Measurements from ENCODE around the gene RMND1. TPM values are rescaled to one million over a fixed set of nuclear protein-coding genes. Genes with fewer than 3 reads are reported as not detected.
A peak's percentile ranks its signal among the peaks of the same experiment; 100 is the strongest.

Gene RMND1
- total and polyA plus RNA-seq, 2 of the 13 experiments (the other 11 are each of a cell fraction or from before 2014, with no cell fraction given) = 34.0 to 72.5 TPM

- TF ChIP-seq ZBTB40 (IDR thresholded peaks at IDR 0.05) (no peak), ZBTB40 (CRISPR knock-in tag; IDR thresholded peaks at IDR 0.05) (peak; percentile 90), ELF3 (CRISPR knock-in tag; IDR thresholded peaks at IDR 0.05) (no peak; the same call in 1 of the 2 replicates), ZNF350 (CRISPR knock-in tag; IDR thresholded peaks at IDR 0.05; ENCODE audit: borderline replicate concordance, low read depth) (peak; percentile 93), ZNF740 (CRISPR knock-in tag; IDR thresholded peaks at IDR 0.05) (0 out of 2 replicates have a peak, but pooled peaks have one; percentile 3), TERF1 (CRISPR knock-in tag; IDR thresholded peaks at IDR 0.05) (no peak), PRDM4 (CRISPR knock-in tag; IDR thresholded peaks at IDR 0.05; ENCODE audit: borderline replicate concordance) (no peak), CHCHD3 (CRISPR knock-in tag; IDR thresholded peaks at IDR 0.05) (peak; percentile 96), KDM2A (CRISPR knock-in tag; IDR thresholded peaks at IDR 0.05; ENCODE audit: borderline replicate concordance, low read depth) (peak; percentile 77), BHLHE40 (IDR thresholded peaks at IDR 0.05; ENCODE audit: low read length) (peak; percentile 40; the same call in 1 of the 2 replicates), NR2F2 (IDR thresholded peaks at IDR 0.05; ENCODE audit: borderline replicate concordance, low read depth) (peak; percentile 56; the same call in 1 of the 2 replicates), ZNF232 (CRISPR knock-in tag; IDR thresholded peaks at IDR 0.05; ENCODE audit: borderline replicate concordance) (peak; percentile 82), NR1H2 (CRISPR knock-in tag; IDR thresholded peaks at IDR 0.05; ENCODE audit: borderline replicate concordance, low read depth) (0 out of 2 replicates have a peak, but pooled peaks have one; percentile 37), MTA1 (CRISPR knock-in tag; IDR thresholded peaks at IDR 0.05; ENCODE audit: borderline replicate concordance) (peak; percentile 8; the same call in 1 of the 2 replicates), CREBL2 (CRISPR knock-in tag; IDR thresholded peaks at IDR 0.05; ENCODE audit: borderline replicate concordance) (peak; percentile 65; the same call in 1 of the 2 replicates)
These were observed 62.2 kb downstream of the RMND1 start (continued) for GRCh38 chr6:151389618-151390275.

All from HepG2 (cell line).